Lung (tissue), 12 donors: Measurements from ENCODE around the gene TIFAB. TPM values are rescaled to one million over a fixed set of nuclear protein-coding genes. Genes with fewer than 3 reads are reported as not detected.
A peak's percentile ranks its signal among the peaks of the same experiment; 100 is the strongest.

ENCODE experiments used
- ATAC-seq: fragments of 200-7000 bp; cut with Tn5 transposase; one replicate; pipeline ENCODE4 v1.9.1; 2020; ENCODE audit warnings: moderate number of reproducible peaks; ENCODE audit not compliant: insufficient read depth, low FRiP score
- DNase-seq, 3 donors: peaks; one replicate each; pipeline ENCODE4 v3.0.0-alpha.2; 2013 to 2017
- H3K27ac ChIP-seq, 2 donors: one replicate each; pipeline ENCODE4 v1.5.1; 2013; ENCODE audit warnings: mild to moderate bottlenecking in 2 of 2, moderate library complexity in 2 of 2, control low read depth in 1 of 2, inconsistent platforms in 1 of 2, low read depth in 1 of 2, low read length in 1 of 2
- H3K27me3 ChIP-seq, 3 donors: one replicate each; pipeline ENCODE4 v1.5.1; 2013; ENCODE audit warnings: low read length in 2 of 3; ENCODE audit not compliant: control insufficient read depth in 3 of 3, insufficient read depth in 3 of 3
- H3K36me3 ChIP-seq, 4 donors: one replicate each; pipeline ENCODE4 v1.5.1; 2013; ENCODE audit warnings: low read length in 4 of 4, mild to moderate bottlenecking in 1 of 4, moderate library complexity in 1 of 4; ENCODE audit not compliant: control insufficient read depth in 4 of 4, insufficient read depth in 4 of 4
- H3K4me1 ChIP-seq, 5 donors: one replicate each; pipeline ENCODE4 v1.5.1; 2013; ENCODE audit warnings: low read length in 5 of 5, mild to moderate bottlenecking in 2 of 5, moderate library complexity in 1 of 5; ENCODE audit not compliant: control insufficient read depth in 5 of 5, insufficient read depth in 5 of 5
- H3K4me3 ChIP-seq: one replicate; pipeline ENCODE4 v1.5.1; 2013; ENCODE audit warnings: mild to moderate bottlenecking, control low read depth, moderate library complexity
- H3K9ac ChIP-seq, 2 donors: one replicate each; pipeline ENCODE4 v1.5.1; 2013; ENCODE audit warnings: low read length in 2 of 2, control low read depth in 1 of 2; ENCODE audit not compliant: insufficient read depth in 1 of 2
- H3K9me3 ChIP-seq, 4 donors: one replicate each; pipeline ENCODE4 v1.5.1; 2013; ENCODE audit warnings: low read length in 3 of 4, mild to moderate bottlenecking in 1 of 4, moderate library complexity in 1 of 4; ENCODE audit not compliant: control insufficient read depth in 4 of 4, insufficient read depth in 3 of 4
- CTCF ChIP-seq: IDR thresholded peaks from 2 replicates; pipeline ENCODE4 v1.5.1; 2012; ENCODE audit warnings: mild to moderate bottlenecking; ENCODE audit errors: control extremely low read depth, extremely low read depth
- WGBS, 2 donors: extraction: QIAGEN DNeasy Blood & Tissue Kit; methylation state at CpG; one replicate each; pipeline ENCODE4 v1.1.7; 2013; 5-methylcytosine and 5-hydroxymethylcytosine counted together
- polyA plus RNA-seq, 2 donors: library from polyadenylated mRNA; stranded (reverse); fragments of 200-250 nt; gene quantifications; one replicate each; pipeline ENCODE4 v1.2.1, GENCODE V29; 2013
- total RNA-seq, 2 donors: library from RNA; depleted of rRNA in 1 of 2; stranded (reverse); fragments of >200 nt in 1 of 2; gene quantifications; one replicate each; pipeline ENCODE4 v1.2.1, GENCODE V29; 2014 to 2021
- donor health status: control.
- donor health status: control.
- donor health status: Bipolar disorder and iron deficiency.
- donor health status: healthy.
- donor health status: DM: yes; HTN: yes; CAD: no.

Gene TIFAB
- total and polyA plus RNA-seq, 4 donors: 0.15 to 0.88 (median 0.35) TPM

GRCh38 chr5:135489466-135490244 is 37.5 kb upstream of the TIFAB start:
- H3K27ac ChIP-seq: no peak overlapping the region
- no peak overlapping the region for H3K4me3 ChIP-seq
- H3K4me1 ChIP-seq: peaks cover 0 to 37% (median 4%) of the 10 kb centered on the region in 5 donors
- WGBS, 2 donors: 4 to 5% methylated on average over 53 of the region's 53 CpGs
- TF ChIP-seq CTCF: no peak
- DNase-seq (peak in 2 of 3 donors; percentile 32 to 52), ATAC-seq (no peak)
- H3K36me3 ChIP-seq: no peaks in the 10 kb centered on the region
- H3K27me3 ChIP-seq: peaks cover 0 to 53% (median 44%) of the 10 kb centered on the region in 3 donors
- H3K9ac ChIP-seq: no peak overlapping the region
- peaks cover 0 to 6% (median 0%) of the 10 kb centered on the region in 4 donors for H3K9me3 ChIP-seq

- ATAC-seq: no peak
- H3K36me3 ChIP-seq: no peaks in the 10 kb centered on the region
- peaks cover 0 to 53% (median 44%) of the 10 kb centered on the region in 3 donors for H3K27me3 ChIP-seq
- peak; percentile 89 to 90 (median 89) for DNase-seq
- H3K9me3 ChIP-seq: peaks cover 0 to 6% (median 0%) of the 10 kb centered on the region in 4 donors
- no peak overlapping the region for H3K27ac ChIP-seq
- H3K9ac ChIP-seq: no peak overlapping the region
- TF ChIP-seq CTCF: no peak
- H3K4me1 ChIP-seq: peaks cover 0 to 37% (median 4%) of the 10 kb centered on the region in 5 donors
- 3 to 4% methylated on average over 43 to 44 of the region's 44 CpGs for WGBS, 2 donors
- no peak overlapping the region for H3K4me3 ChIP-seq
Observed at GRCh38 chr5:135488727-135489465, 36.7 kb upstream of the TIFAB start.

- no peak for TF ChIP-seq CTCF
- H3K4me3 ChIP-seq: no peak overlapping the region
- H3K36me3 ChIP-seq: no peaks in the 10 kb centered on the region
- no peak for ATAC-seq
- peaks cover 0 to 53% (median 44%) of the 10 kb centered on the region in 3 donors for H3K27me3 ChIP-seq
- peaks cover 0 to 37% (median 4%) of the 10 kb centered on the region in 5 donors for H3K4me1 ChIP-seq
- no peak overlapping the region for H3K27ac ChIP-seq
- H3K9ac ChIP-seq: no peak overlapping the region
- peaks cover 0 to 6% (median 0%) of the 10 kb centered on the region in 4 donors for H3K9me3 ChIP-seq
- 29 to 33% methylated on average over 11 of the region's 11 CpGs for WGBS, 2 donors
- peak; percentile 36 to 58 (median 54) for DNase-seq
Observed at GRCh38 chr5:135487839-135488514, 35.8 kb upstream of the TIFAB start.
